OCI-LY7 (cell line): ENCODE results near the gene ATP9A. TPM values are rescaled to one million over a fixed set of nuclear protein-coding genes. Genes with fewer than 3 reads are reported as not detected.

Experiments used
- BruUV-seq: library from RNA; stranded (reverse); fragments of 400-500 nt; replicated peaks from 2 replicates; lab custom pipeline; 2021; lab: Mats Ljungman, UMichigan
- CTCF ChIA-PET: fragments of 300-600 bp; sonication (Branson Sonifier 250); formaldehyde crosslinking; loops from one replicate; lab custom pipeline; 2022; ENCODE audit warnings: antibody characterized with exemption; ENCODE audit not compliant: unreplicated experiment; lab: Charles Lee
- POLR2A ChIA-PET: fragments of 300-600 bp; sonication (Branson Sonifier 250); formaldehyde crosslinking; loops from one replicate; lab custom pipeline; 2022; ENCODE audit warnings: antibody characterized with exemption; lab: Charles Lee
- DNase-seq: peaks from one replicate; pipeline ENCODE4 v3.0.0-alpha.2; 2015; ENCODE audit warnings: low spot score
- H2AFZ ChIP-seq: fragments of 200-600 bp; sonication (generic), shearing (Covaris generic); 2 replicates; pipeline ENCODE4 v1.6.1; 2014; ENCODE audit warnings: mild to moderate bottlenecking, antibody characterized with exemption, low read length, moderate library complexity
- H3K27ac ChIP-seq: fragments of 200-600 bp; sonication (generic); 2 replicates; pipeline ENCODE4 v1.5.1; 2014; ENCODE audit warnings: mixed run types, low read depth, mild to moderate bottlenecking, moderate library complexity, low read length, inconsistent platforms; ENCODE audit not compliant: poor library complexity, severe bottlenecking
- H3K36me3 ChIP-seq: fragments of 200-600 bp; sonication (generic); 2 replicates; pipeline ENCODE4 v1.6.1; 2014; ENCODE audit warnings: mild to moderate bottlenecking, antibody characterized with exemption, low read length, moderate library complexity, mixed read lengths; ENCODE audit not compliant: insufficient read depth
- H3K4me1 ChIP-seq: fragments of 200-600 bp; sonication (generic); 2 replicates; pipeline ENCODE4 v1.5.1; 2014; ENCODE audit warnings: mild to moderate bottlenecking, low read length; ENCODE audit not compliant: insufficient read depth, poor library complexity, severe bottlenecking
- H3K4me2 ChIP-seq: fragments of 200-600 bp; sonication (generic); 2 replicates; pipeline ENCODE4 v1.6.1; 2014; ENCODE audit warnings: mild to moderate bottlenecking, low read length
- H3K4me3 ChIP-seq: fragments of 200-600 bp; sonication (generic); 2 replicates; pipeline ENCODE4 v1.5.1; 2014; ENCODE audit warnings: mild to moderate bottlenecking, low read depth, low read length; ENCODE audit not compliant: poor library complexity, severe bottlenecking
- H3K79me2 ChIP-seq: fragments of 200-600 bp; sonication (generic); 2 replicates; pipeline ENCODE4 v1.6.1; 2016; ENCODE audit warnings: low read depth, mild to moderate bottlenecking, low read length, moderate library complexity, mixed read lengths; ENCODE audit not compliant: insufficient read depth
- H3K9me2 ChIP-seq: fragments of 200-600 bp; sonication (generic); 2 replicates; pipeline ENCODE4 v1.6.1; 2016; ENCODE audit warnings: mild to moderate bottlenecking, low read length, mixed read lengths; ENCODE audit not compliant: insufficient read depth
- H3K9me3 ChIP-seq: fragments of 200-600 bp; sonication (generic); 2 replicates; pipeline ENCODE4 v1.6.1; 2014; ENCODE audit warnings: mild to moderate bottlenecking, mixed run types, low read length, mixed read lengths
- H4K20me1 ChIP-seq: fragments of 200-600 bp; sonication (generic); 2 replicates; pipeline ENCODE4 v1.6.1; 2014; ENCODE audit warnings: mild to moderate bottlenecking, antibody characterized with exemption, low read length, moderate library complexity, mixed read lengths; ENCODE audit not compliant: insufficient read depth
- CTCF ChIP-seq: fragments of 200-600 bp; sonication (generic); conservative IDR thresholded peaks from 2 replicates; pipeline ENCODE4 v1.5.1; 2014; ENCODE audit warnings: mild to moderate bottlenecking, antibody characterized with exemption, low read length, moderate library complexity, mixed read lengths
- EZH2phosphoT487 ChIP-seq: fragments of 200-600 bp; sonication (generic); IDR thresholded peaks from 2 replicates; pipeline ENCODE4 v1.6.1; 2018; ENCODE audit warnings: low read depth, borderline replicate concordance, mild to moderate bottlenecking, mixed run types, antibody characterized with exemption, low read length, moderate library complexity, mixed read lengths
- intact Hi-C: fragments of 100-400 bp; cut with micrococcal nuclease; formaldehyde crosslinking; loops from one replicate; pipeline ENCODE4 v1.10.0; 2022; ENCODE audit not compliant: unreplicated experiment
- total RNA-seq, 2 experiments: library from RNA; depleted of rRNA in 1 of 2; stranded (reverse); fragments of >200 nt in 1 of 2; shearing (Covaris generic) in 1 of 2; gene quantifications; 2 replicates each; pipeline ENCODE4 v1.2.3, GENCODE V29; 2014 to 2022

ATP9A gene
- total RNA-seq, 2 experiments from 2014 or later: 0.67 to 0.85 TPM

- H4K20me1 ChIP-seq: no peaks in the 10 kb centered on the region
- CTCF ChIA-PET: no interaction called here
- no TSS peak for BruUV-seq
- POLR2A ChIA-PET: no interaction called here
- no peak overlapping the region for H3K4me3 ChIP-seq
- peak overlapping the region; percentile 80; the same call in 1 of the 2 replicates for H2AFZ ChIP-seq
- DNase-seq: no peak
- TF ChIP-seq EZH2phosphoT487 (no peak), CTCF (no peak)
- H3K27ac ChIP-seq: no peak overlapping the region
- H3K36me3 ChIP-seq: no peaks in the 10 kb centered on the region
- no peaks in the 10 kb centered on the region for H3K79me2 ChIP-seq
- H3K4me1 ChIP-seq: peaks cover 22% of the 10 kb centered on the region
- no peak overlapping the region for H3K4me2 ChIP-seq
- no peaks in the 10 kb centered on the region for H3K9me2 ChIP-seq
- peaks cover 10% of the 10 kb centered on the region; the same call in 1 of the 2 replicates for H3K9me3 ChIP-seq
- intact Hi-C loops: no loop called here
Measured at GRCh38 chr20:51584116-51584515, 184.1 kb downstream of the ATP9A start.

- no peaks in the 10 kb centered on the region for H3K36me3 ChIP-seq
- no peak for DNase-seq
- H2AFZ ChIP-seq: no peak overlapping the region
- BruUV-seq: no TSS peak
- no peak overlapping the region for H3K4me3 ChIP-seq
- CTCF ChIA-PET: interaction anchor here (0.9 kb wide), 1 partner anchor 40 kb away, joined by 3 read pairs; no protein-coding TSS in a partner anchor
- H3K4me1 ChIP-seq: peaks cover 22% of the 10 kb centered on the region
- POLR2A ChIA-PET: no interaction called here
- H3K27ac ChIP-seq: no peak overlapping the region
- peaks cover 10% of the 10 kb centered on the region; the same call in 1 of the 2 replicates for H3K9me3 ChIP-seq
- intact Hi-C loops: no loop called here
- H4K20me1 ChIP-seq: no peaks in the 10 kb centered on the region
- H3K9me2 ChIP-seq: no peaks in the 10 kb centered on the region
- H3K79me2 ChIP-seq: no peaks in the 10 kb centered on the region
- TF ChIP-seq EZH2phosphoT487 (no peak), CTCF (no peak)
- no peak overlapping the region for H3K4me2 ChIP-seq
Measured at GRCh38 chr20:51583499-51583898, 184.7 kb downstream of the ATP9A start.

- Histone ChIP-seq H4K20me1 (no peaks in the 10 kb centered on the region), H3K4me3 (no peak overlapping the region), H3K4me2 (no peak overlapping the region), H3K79me2 (no peaks in the 10 kb centered on the region), H3K9me3 (peaks cover 10% of the 10 kb centered on the region; the same call in 1 of the 2 replicates), H3K4me1 (peaks cover 22% of the 10 kb centered on the region), H3K27ac (no peak overlapping the region), H2AFZ (no peak overlapping the region), H3K36me3 (no peaks in the 10 kb centered on the region), H3K9me2 (no peaks in the 10 kb centered on the region)
- intact Hi-C loops: no loop called here
- CTCF ChIA-PET: interaction anchor here (0.9 kb wide), 1 partner anchor 39 kb away, joined by 3 read pairs; no protein-coding TSS in a partner anchor
- TF ChIP-seq CTCF: no peak
- no peak for TF ChIP-seq EZH2phosphoT487
- BruUV-seq: no TSS peak
- POLR2A ChIA-PET: no interaction called here
- no peak for DNase-seq
Measured at GRCh38 chr20:51583073-51583472, 185.1 kb downstream of the ATP9A start.
